OCI-LY3 (cell line): Measurements from ENCODE around the gene ZSCAN10.

Experiments
- CTCF ChIP-seq: fragments of 200-600, 300-600 bp; sonication (generic); IDR thresholded peaks from 2 replicates; pipeline ENCODE4 v1.5.1; 2014; ENCODE audit warnings: antibody characterized with exemption, low read length, low read depth
- EZH2phosphoT487 ChIP-seq: fragments of 200-600 bp; shearing (Covaris generic); IDR thresholded peaks from 2 replicates; pipeline ENCODE4 v1.6.1; 2018; ENCODE audit warnings: antibody characterized with exemption, mixed run types, low read depth

GRCh38 chr16:3089717-3090592, 9.1 kb downstream of the ZSCAN10 start:
- TF ChIP-seq CTCF: no peak
- TF ChIP-seq EZH2phosphoT487: no peak
